ENCODE measurements around the gene EHMT1.

DNA sequence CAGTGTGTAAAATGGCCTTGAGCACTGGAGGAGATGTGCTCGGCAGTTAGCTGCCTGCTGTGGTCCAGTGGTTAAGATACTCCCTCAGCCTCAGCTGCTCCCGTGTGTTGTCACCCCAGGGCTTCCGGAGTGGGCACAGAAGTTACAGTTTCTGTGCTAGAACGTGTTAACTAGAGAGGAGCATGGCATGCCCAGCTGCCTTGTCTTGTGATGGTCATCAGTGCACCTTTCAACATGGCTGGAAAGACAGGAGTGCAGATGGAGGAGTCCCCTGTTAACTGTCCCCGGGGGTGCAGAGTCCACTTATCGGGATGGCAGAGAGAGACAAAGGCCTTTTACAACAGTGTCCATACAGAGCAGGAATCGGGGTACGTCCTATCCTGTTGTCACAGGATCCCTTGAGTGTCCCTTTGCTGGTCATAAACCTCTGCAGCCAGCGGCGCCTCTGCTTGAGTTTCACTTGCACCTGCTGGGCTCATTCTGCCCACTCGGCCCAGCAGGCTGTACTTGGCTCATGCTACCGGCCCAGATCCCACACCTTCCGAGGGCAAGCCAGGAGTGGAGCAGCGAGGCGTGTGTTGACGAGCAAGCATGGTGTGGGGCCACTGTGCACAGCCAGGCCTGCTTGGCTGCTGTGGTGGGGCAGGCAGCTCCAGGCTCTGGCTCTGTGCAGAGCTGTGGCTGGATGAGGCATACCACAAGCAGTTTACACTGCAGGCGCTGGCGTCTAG lies 112.6 kb downstream of the EHMT1 start:
- TF ChIP-seq EZH2 (IDR thresholded peaks at IDR 0.05) = no peak
- TF ChIP-seq POLR2AphosphoS5 (IDR thresholded peaks at IDR 0.05; ENCODE audit: borderline replicate concordance, low read depth, low read length) = no peak
- TF ChIP-seq FOXP2 (optimal IDR thresholded peaks at IDR 0.05; ENCODE audit: control extremely low read depth, extremely low read length, insufficient read depth) = no peak
